ENCODE measurements around the gene SEC14L1.
"Not testable (repeated sequence)": the region's sequence is repeated elsewhere in the genome, so short reads cannot be mapped to it uniquely, and the experiment has no call there.

SEC14L1 gene

DNA sequence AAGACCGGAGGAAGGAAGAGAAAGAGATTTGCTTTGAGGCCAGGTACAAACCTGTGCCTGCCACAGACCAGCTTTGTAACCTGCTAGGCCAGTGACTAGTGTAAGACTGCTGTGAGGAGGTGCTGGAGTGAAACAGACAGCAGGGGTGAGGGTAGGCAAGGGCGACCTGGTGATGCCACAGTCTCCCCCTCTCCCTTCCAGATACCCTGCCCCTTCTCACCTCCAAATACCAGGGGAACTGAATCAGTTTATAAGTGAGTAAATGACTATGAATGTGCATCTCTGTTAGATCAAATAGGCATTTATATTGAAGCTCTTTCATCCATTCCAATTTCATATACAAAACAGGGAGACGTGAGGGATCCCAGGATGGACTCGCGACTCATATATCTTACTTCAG, 9.4 kb downstream of the SEC14L1 start:
- H3K9ac ChIP-seq, result no peak overlapping the region
- peaks cover 45% of the 10 kb centered on the region for H3K79me2 ChIP-seq
- peaks cover 11% of the 10 kb centered on the region for H3K4me1 ChIP-seq
- no peaks in the 10 kb centered on the region for H3K36me3 ChIP-seq (ENCODE audit: control insufficient read depth, insufficient read depth, low read length)
- H3K4me3 ChIP-seq (ENCODE audit: low read depth, low read length), result no peak overlapping the region
- H2AFZ ChIP-seq, result no peak overlapping the region
- H3K27me3 ChIP-seq (ENCODE audit: control insufficient read depth, insufficient read depth, low read length), result no peaks in the 10 kb centered on the region
- no peak overlapping the region for H3K4me2 ChIP-seq (ENCODE audit: low read length)
- no peaks in the 10 kb centered on the region for H3K9me3 ChIP-seq (ENCODE audit: control insufficient read depth, low read length)
- no peak overlapping the region for H3K27ac ChIP-seq
- TF ChIP-seq, protein P1, sequence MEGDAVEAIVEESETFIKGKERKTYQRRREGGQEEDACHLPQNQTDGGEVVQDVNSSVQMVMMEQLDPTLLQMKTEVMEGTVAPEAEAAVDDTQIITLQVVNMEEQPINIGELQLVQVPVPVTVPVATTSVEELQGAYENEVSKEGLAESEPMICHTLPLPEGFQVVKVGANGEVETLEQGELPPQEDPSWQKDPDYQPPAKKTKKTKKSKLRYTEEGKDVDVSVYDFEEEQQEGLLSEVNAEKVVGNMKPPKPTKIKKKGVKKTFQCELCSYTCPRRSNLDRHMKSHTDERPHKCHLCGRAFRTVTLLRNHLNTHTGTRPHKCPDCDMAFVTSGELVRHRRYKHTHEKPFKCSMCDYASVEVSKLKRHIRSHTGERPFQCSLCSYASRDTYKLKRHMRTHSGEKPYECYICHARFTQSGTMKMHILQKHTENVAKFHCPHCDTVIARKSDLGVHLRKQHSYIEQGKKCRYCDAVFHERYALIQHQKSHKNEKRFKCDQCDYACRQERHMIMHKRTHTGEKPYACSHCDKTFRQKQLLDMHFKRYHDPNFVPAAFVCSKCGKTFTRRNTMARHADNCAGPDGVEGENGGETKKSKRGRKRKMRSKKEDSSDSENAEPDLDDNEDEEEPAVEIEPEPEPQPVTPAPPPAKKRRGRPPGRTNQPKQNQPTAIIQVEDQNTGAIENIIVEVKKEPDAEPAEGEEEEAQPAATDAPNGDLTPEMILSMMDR (IDR thresholded peaks at IDR 0.05), result no peak

DNA sequence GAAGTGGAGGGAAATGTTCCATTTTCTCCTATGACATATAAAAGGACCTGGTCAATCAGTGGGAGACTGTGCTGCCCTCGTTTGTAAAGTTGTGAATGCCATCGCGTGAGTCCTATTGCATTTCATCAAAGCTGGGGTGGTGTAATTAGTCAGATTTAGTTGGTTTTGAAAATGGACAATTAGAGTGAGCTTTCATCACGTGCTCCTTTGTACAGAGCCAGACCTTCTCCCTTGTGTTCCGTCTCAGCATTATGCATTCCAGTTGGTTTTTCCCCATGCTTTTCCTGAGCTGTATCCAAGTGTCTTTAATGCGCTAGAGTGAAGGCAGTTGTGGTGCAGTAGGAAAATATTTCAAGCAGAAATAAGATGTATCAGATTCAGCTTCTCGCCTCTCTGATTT, 10.4 kb downstream of the SEC14L1 start:
- TF ChIP-seq, protein P1 (IDR thresholded peaks at IDR 0.05), result no peak
- H3K4me3 ChIP-seq (ENCODE audit: low read depth, low read length), result no peak overlapping the region
- H3K79me2 ChIP-seq, result peaks cover 52% of the 10 kb centered on the region
- H3K9ac ChIP-seq, result no peak overlapping the region
- no peaks in the 10 kb centered on the region for H3K9me3 ChIP-seq (ENCODE audit: control insufficient read depth, low read length)
- no peak overlapping the region for H2AFZ ChIP-seq
- H3K4me1 ChIP-seq, result peaks cover 3% of the 10 kb centered on the region
- H3K27me3 ChIP-seq (ENCODE audit: control insufficient read depth, insufficient read depth, low read length), result no peaks in the 10 kb centered on the region
- H3K4me2 ChIP-seq (ENCODE audit: low read length), result no peak overlapping the region
- no peaks in the 10 kb centered on the region for H3K36me3 ChIP-seq (ENCODE audit: control insufficient read depth, insufficient read depth, low read length)
- H3K27ac ChIP-seq, result no peak overlapping the region

GRCh38 chr17:77152056-77152455, 11.3 kb downstream of the SEC14L1 start:
- not testable (repeated sequence) for H3K4me2 ChIP-seq (ENCODE audit: low read length); H3K27me3 ChIP-seq (ENCODE audit: control insufficient read depth, insufficient read depth, low read length); H3K9ac ChIP-seq; H3K36me3 ChIP-seq (ENCODE audit: control insufficient read depth, insufficient read depth, low read length); H2AFZ ChIP-seq; H3K4me3 ChIP-seq (ENCODE audit: low read depth, low read length); H3K27ac ChIP-seq; H3K9me3 ChIP-seq (ENCODE audit: control insufficient read depth, low read length); H3K4me1 ChIP-seq
- peaks cover 52% of the 10 kb centered on the region for H3K79me2 ChIP-seq

DNA sequence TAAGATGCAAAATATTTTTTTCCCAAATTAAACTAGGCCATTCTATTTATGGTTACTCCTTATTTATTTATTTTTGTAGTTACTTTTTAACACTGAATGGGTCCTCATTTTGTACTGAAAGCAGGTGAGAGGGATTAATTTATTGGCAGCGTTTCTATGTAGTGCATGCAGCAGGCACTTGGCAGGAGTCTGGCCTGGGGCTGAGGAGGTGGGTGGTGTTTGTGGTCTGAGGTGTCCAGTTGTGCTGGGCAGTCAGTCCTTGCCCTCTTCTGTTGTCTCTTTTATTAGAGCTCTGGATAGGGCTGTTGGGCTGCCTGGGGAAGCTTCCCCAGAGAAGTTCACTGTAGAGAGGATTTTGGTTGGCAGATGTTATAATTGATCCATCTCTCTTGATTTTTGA, 12.7 kb downstream of the SEC14L1 start:
- H3K36me3 ChIP-seq (ENCODE audit: control insufficient read depth, insufficient read depth, low read length), result no peaks in the 10 kb centered on the region
- H3K27me3 ChIP-seq (ENCODE audit: control insufficient read depth, insufficient read depth, low read length), result no peaks in the 10 kb centered on the region
- H3K4me1 ChIP-seq, result no peaks in the 10 kb centered on the region
- H3K4me3 ChIP-seq (ENCODE audit: low read depth, low read length), result no peak overlapping the region
- H3K9me3 ChIP-seq (ENCODE audit: control insufficient read depth, low read length), result no peaks in the 10 kb centered on the region
- no peak overlapping the region for H3K4me2 ChIP-seq (ENCODE audit: low read length)
- no peak overlapping the region for H2AFZ ChIP-seq
- no peak overlapping the region for H3K27ac ChIP-seq
- H3K9ac ChIP-seq, result no peak overlapping the region
- peaks cover 43% of the 10 kb centered on the region for H3K79me2 ChIP-seq
- TF ChIP-seq, protein P1 (IDR thresholded peaks at IDR 0.05), result no peak

DNA sequence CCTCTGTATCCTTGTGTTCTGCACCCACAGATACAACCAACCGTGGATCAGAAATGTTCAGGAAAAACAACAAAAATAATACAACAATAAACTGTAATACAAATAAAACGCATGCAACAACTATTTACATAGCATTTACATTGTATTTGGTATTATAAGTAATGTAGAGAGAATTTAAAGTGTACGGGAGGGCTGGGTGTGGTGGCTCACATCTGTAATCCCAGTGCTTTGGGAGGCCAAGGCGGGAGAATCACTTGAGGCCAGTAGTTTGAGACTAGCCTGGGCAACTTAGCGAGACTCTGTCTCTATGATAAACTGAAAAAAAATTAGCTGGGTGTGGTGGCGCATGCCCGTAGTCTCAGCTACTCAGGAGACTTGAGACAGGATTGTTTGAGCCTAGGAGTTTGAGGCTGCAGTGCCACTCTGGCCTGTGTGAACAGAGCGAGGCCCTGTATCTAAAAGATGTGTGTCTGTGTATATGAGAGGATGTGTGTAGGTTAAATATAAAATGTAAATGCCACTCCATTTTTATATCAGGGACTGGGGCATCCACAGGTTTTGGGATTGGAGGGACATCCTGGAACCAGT, 13.3 kb downstream of the SEC14L1 start:
- no peak overlapping the region for H3K27ac ChIP-seq
- H3K79me2 ChIP-seq, result peaks cover 39% of the 10 kb centered on the region
- H3K4me1 ChIP-seq, result no peaks in the 10 kb centered on the region
- no peaks in the 10 kb centered on the region for H3K9me3 ChIP-seq (ENCODE audit: control insufficient read depth, low read length)
- H3K27me3 ChIP-seq (ENCODE audit: control insufficient read depth, insufficient read depth, low read length), result no peaks in the 10 kb centered on the region
- H3K36me3 ChIP-seq (ENCODE audit: control insufficient read depth, insufficient read depth, low read length), result no peaks in the 10 kb centered on the region
- no peak overlapping the region for H3K4me3 ChIP-seq (ENCODE audit: low read depth, low read length)
- TF ChIP-seq, protein P1 (IDR thresholded peaks at IDR 0.05), result no peak
- no peak overlapping the region for H2AFZ ChIP-seq
- H3K4me2 ChIP-seq (ENCODE audit: low read length), result no peak overlapping the region
- no peak overlapping the region for H3K9ac ChIP-seq

Data from parathyroid adenoma (tissue), 2 donors.